Ramos (cell line): ENCODE measurements around the gene ST8SIA4.

Experiments used
- in situ Hi-C: fragments of 300-500 bp; cut with MboI; formaldehyde crosslinking; loops from one replicate; pipeline ENCODE4 v1.14.3; 2022; ENCODE audit warnings: low sequenced_read_pairs; ENCODE audit not compliant: unreplicated experiment

ST8SIA4 gene

GRCh38 chr5:100877274-100877673 is 25.8 kb downstream of the ST8SIA4 start:
- in situ Hi-C loops = no loop called here

GRCh38 chr5:100872408-100873190 is 30.5 kb downstream of the ST8SIA4 start:
- in situ Hi-C loops = no loop called here

GRCh38 chr5:100867039-100867562 is 36.0 kb downstream of the ST8SIA4 start:
- in situ Hi-C loops = no loop called here

- in situ Hi-C loops = no loop called here
These were observed 38.2 kb downstream of the ST8SIA4 start for GRCh38 chr5:100864931-100865330.

- in situ Hi-C loops = no loop called here
These were observed 39.3 kb downstream of the ST8SIA4 start for GRCh38 chr5:100863739-100864138.

GRCh38 chr5:100861148-100861547 is 41.9 kb downstream of the ST8SIA4 start:
- in situ Hi-C loops = no loop called here

- in situ Hi-C loops = no loop called here
These were observed 42.7 kb downstream of the ST8SIA4 start for GRCh38 chr5:100860407-100860806.

GRCh38 chr5:100858987-100859545 is 44.0 kb downstream of the ST8SIA4 start:
- in situ Hi-C loops = no loop called here

GRCh38 chr5:100856462-100856861 is 46.6 kb downstream of the ST8SIA4 start:
- in situ Hi-C loops = no loop called here

GRCh38 chr5:100855937-100856430 is 47.1 kb downstream of the ST8SIA4 start:
- in situ Hi-C loops = no loop called here

GRCh38 chr5:100855295-100855694 is 47.8 kb downstream of the ST8SIA4 start:
- in situ Hi-C loops = no loop called here

GRCh38 chr5:100854591-100854990 is 48.5 kb downstream of the ST8SIA4 start:
- in situ Hi-C loops = no loop called here

GRCh38 chr5:100853582-100853981 is 49.5 kb downstream of the ST8SIA4 start:
- in situ Hi-C loops = no loop called here

- in situ Hi-C loops = no loop called here
These were observed 50.1 kb downstream of the ST8SIA4 start for GRCh38 chr5:100852988-100853449.

- in situ Hi-C loops = no loop called here
These were observed 51.0 kb downstream of the ST8SIA4 start for GRCh38 chr5:100852051-100852450.

- in situ Hi-C loops = no loop called here
These were observed 56.3 kb downstream of the ST8SIA4 start for GRCh38 chr5:100846772-100847171.

- in situ Hi-C loops = no loop called here
These were observed 61.0 kb downstream of the ST8SIA4 start for GRCh38 chr5:100842080-100842479.

- in situ Hi-C loops = no loop called here
These were observed 61.6 kb downstream of the ST8SIA4 start for GRCh38 chr5:100841358-100842076.

GRCh38 chr5:100840789-100841188 is 62.3 kb downstream of the ST8SIA4 start:
- in situ Hi-C loops = no loop called here

GRCh38 chr5:100840370-100840769 is 62.7 kb downstream of the ST8SIA4 start:
- in situ Hi-C loops = no loop called here

GRCh38 chr5:100838048-100838473 is 65.0 kb downstream of the ST8SIA4 start:
- in situ Hi-C loops = no loop called here
